Measurements from ENCODE around the gene C16orf92. TPM values are rescaled to one million over a fixed set of nuclear protein-coding genes. Genes with fewer than 3 reads are reported as not detected.

C16orf92 gene
- total and polyA plus RNA-seq, 2 of the 13 experiments (the other 11 are each of a cell fraction or from before 2014, with no cell fraction given): not detected

- TF ChIP-seq ZNF318 (CRISPR knock-in tag; IDR thresholded peaks at IDR 0.05) (no peak), KMT2A (CRISPR knock-in tag; IDR thresholded peaks at IDR 0.05) (no peak), ZBTB20 (CRISPR knock-in tag; IDR thresholded peaks at IDR 0.05; ENCODE audit: borderline replicate concordance, low read depth) (peak; percentile 31; the same call in 1 of the 2 replicates), FOSL2 (CRISPR knock-in tag; IDR thresholded peaks at IDR 0.05) (peak; percentile 87), ZFX (CRISPR knock-in tag; IDR thresholded peaks at IDR 0.05; ENCODE audit: low read depth) (0 out of 2 replicates have a peak, but pooled peaks have one; percentile 30), ZNF274 (CRISPR knock-in tag; IDR thresholded peaks at IDR 0.05) (0 out of 2 replicates have a peak, but pooled peaks have one; percentile 6), MIER3 (CRISPR knock-in tag; IDR thresholded peaks at IDR 0.05; ENCODE audit: borderline replicate concordance) (0 out of 2 replicates have a peak, but pooled peaks have one; percentile 26), ZNF619 (CRISPR knock-in tag; IDR thresholded peaks at IDR 0.05) (peak; percentile 80; the same call in 1 of the 2 replicates), ZBTB21 (CRISPR knock-in tag; IDR thresholded peaks at IDR 0.05) (0 out of 2 replicates have a peak, but pooled peaks have one; percentile 17), SOX13 (IDR thresholded peaks at IDR 0.05) (no peak), SOX13 (CRISPR knock-in tag; conservative IDR thresholded peaks at IDR 0.05 in 1 of 2, IDR thresholded peaks at IDR 0.05 in 1 of 2) (peak in 1 of 2 experiments; percentile 36; a peak in 1 of 4 replicates), DPF2 (CRISPR knock-in tag; IDR thresholded peaks at IDR 0.05; ENCODE audit: borderline replicate concordance, low read depth) (peak; percentile 60; the same call in 1 of the 2 replicates), ZNF512B (CRISPR knock-in tag; IDR thresholded peaks at IDR 0.05; ENCODE audit: borderline replicate concordance) (0 out of 2 replicates have a peak, but pooled peaks have one; percentile 34), LBX2 (CRISPR knock-in tag; IDR thresholded peaks at IDR 0.05; ENCODE audit: borderline replicate concordance) (0 out of 2 replicates have a peak, but pooled peaks have one; percentile 17)
Measured at GRCh38 chr16:30016555-30017276, 6.3 kb upstream of the C16orf92 start (continued).
